ENCODE data around the gene CCDC28A.
A peak's percentile ranks its signal among the peaks of the same experiment; 100 is the strongest.
"Not testable (repeated sequence)": the region's sequence is repeated elsewhere in the genome, so short reads cannot be mapped to it uniquely, and the experiment has no call there.

Gene CCDC28A

DNA sequence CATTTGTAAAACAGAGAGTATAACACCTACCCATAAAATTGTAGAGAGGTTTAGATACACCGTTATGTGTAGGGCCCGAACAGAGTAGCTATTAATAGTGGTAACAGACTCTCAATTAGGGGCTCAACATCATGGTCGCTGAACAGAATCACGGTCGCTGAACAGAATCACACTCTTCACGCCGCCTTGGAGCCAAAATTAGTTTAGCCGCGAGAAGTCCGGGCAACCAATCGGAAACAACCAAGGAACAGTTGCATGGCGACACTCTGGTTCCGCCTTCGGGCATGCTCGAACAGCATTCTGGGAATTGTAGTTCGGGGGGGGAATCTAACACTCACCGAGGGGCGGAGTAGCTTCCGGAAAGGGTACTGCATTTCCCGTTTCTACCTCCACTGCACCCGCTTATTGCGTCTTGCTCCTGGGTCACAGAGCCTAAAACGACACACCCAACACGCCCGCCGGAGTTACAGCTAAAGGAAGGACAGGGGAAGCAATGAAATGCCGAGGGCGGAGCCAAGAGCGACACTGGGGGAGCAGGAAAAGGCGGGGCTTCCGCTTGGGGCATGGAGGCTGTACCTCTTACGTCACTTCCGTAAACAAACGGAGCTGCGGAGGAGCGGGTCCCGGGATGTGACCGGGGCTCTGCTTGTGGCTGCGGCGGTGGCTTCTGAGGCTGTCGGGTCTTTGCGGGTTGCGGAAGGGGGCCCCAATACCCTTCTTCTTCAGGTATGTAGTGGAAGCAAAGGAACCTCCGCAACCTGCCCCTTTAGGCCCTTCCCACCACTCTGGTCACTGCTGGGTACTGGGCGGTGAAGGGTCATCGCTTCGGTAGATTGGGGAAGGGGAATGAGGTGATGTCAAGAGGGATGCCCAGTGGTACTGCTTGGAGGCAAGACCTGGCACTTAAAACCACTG lies at the start of gene CCDC28A:
Gene CCDC28A, plus strand, starts transcription at position 593 of the 915 bp plus-strand sequence. CDS start 2,352 bp downstream, outside the sequence.
- peak; percentile 82 for DNase-seq (ENCODE audit: low read depth)

DNA sequence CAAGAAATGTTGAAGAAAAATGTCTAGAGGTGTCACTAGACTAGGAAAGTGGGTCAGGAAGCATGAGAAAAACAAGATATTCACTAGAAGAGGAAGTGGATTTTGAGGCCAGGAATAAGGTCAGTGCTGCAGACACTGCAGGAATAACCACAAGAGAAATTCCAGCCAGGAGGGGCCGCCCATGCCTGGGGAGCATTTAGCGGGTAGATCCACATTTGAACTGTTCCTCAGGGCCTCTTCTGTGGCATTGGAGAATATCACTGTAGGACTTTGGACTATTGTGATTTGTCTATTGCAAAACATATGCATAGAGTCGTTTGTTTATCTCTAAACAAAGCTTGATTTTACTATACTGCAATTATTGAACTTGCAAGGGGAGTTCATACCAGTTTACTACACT lies 49.6 kb upstream of the CCDC28A start:
- no peak for DNase-seq (ENCODE audit: low read depth)

DNA sequence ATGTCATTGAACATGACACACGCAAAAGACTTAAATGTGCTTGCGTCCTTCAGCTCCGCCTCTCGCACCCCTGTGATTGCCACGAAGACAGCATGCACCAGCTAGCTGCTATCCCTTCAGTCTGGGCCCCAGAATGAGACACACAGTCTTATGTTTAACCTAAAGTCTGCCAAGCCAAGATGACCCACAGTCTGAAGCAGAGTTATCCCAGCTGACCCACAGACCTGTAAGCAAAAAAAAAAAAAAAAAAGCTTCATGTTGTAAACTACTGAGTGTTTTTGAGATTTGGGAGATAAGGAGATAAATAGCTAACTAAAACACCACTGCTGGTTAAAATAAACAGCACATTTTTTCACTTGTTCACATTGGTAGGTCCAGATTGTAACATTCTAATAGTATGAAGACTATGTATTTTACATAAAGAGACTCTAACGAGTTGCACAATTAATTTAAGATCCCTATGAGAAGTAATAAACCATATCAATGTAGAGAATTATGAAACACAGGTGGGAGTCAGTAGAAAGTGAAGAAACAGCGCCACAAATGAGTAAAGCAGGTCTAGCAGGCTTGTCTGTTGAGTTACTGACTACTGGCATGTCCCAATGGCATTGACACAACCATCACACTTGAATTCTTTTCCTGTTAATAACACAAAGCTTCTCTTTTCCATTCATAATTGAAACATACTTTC lies 47.4 kb upstream of the CCDC28A start:
- no peak for DNase-seq (ENCODE audit: low read depth)

DNA sequence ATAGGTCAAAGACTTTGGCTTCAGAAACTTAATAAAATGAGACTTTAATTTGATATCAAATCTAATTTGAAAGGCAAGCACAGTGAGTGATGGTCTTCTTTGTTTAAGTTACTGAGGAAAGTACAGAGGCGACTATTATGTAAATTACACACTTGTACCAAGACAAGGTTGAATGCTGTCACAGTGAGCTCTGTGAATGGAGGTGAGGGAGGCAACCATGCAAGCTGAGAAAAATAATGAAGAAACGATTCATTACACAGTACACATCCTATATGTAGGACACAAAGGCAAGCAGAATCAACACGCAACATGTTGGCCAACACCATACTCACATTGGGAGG lies 46.8 kb upstream of the CCDC28A start:
- DNase-seq (ENCODE audit: low read depth): no peak

DNA sequence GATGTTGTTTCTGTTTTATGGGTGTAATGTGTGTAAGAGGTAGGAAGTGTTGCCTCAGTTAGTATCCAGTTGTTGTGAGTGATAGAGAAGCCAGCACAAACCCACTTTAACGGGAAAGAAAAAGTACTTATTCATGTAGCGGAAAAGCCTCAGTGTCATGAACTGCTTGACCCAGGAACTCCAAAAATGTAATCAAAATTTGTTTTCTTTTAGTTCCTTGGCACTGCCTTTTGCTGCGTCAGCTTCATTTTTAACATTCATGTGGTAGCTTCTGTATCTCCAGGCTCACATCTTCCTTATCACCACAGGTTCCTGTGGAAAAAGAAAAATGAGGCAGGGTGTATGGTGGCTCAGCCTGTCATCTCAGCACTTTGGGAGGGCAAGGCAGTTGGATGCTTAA lies 46.4 kb upstream of the CCDC28A start:
- no peak for DNase-seq (ENCODE audit: low read depth)

DNA sequence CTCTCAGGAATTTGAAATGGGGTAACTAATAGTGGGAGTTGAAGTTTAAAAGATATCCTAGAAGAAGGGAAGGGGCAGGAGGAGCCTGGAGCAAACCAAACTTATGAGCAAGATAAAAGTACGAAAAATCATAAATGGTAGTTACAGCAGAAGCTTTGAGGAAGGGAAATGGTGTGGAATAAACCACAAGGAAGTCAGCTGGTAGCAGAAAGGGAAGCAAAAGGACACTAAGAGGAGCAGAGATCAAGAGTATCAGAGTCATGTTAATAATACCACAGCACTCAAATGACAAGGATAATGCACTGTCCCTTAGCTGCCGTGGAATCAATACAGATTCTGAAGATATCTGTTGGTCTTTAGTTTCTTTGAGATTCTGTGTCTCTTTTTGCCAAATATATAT lies 44.9 kb upstream of the CCDC28A start:
- no peak for DNase-seq (ENCODE audit: low read depth)

DNA sequence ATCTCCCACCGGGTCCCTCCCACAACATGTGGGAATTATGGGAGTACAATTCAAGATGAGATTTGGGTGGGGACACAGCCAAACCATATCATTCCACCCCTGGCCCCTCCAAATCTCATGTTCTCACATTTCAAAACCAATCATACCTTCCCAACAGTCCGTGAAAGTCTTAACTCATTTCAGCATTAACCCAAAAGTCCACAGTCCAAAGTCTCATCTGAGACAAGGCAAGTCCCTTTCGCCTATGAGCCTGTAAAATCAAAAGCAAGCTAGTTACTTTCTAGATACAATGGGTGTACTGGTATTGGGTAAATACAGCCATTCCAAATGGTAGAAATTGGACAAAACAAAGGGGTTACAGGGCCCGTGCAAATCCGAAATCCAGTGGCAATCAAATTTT lies 43.5 kb upstream of the CCDC28A start:
- not testable (repeated sequence) for DNase-seq (ENCODE audit: low read depth)

DNA sequence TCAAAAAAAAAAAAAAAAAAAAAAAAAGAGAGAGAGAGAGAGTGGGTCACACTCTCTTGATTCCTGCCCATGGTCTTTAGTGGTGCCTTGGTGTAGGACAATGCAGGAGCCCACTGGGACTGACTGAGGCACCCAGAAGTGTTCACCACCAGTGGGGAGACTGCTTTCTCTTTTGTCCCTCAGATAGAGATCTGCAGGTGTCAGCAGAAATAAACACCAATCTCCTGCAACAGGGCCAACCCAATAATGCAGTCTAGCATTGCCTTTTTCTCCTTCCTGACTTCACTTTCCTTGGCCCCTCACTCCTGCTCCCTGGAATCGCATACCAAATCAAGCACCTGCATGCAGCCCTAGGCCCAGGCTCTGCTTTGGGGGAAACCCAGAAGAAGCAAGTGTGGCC lies 39.0 kb upstream of the CCDC28A start:
- DNase-seq (ENCODE audit: low read depth): no peak

DNA sequence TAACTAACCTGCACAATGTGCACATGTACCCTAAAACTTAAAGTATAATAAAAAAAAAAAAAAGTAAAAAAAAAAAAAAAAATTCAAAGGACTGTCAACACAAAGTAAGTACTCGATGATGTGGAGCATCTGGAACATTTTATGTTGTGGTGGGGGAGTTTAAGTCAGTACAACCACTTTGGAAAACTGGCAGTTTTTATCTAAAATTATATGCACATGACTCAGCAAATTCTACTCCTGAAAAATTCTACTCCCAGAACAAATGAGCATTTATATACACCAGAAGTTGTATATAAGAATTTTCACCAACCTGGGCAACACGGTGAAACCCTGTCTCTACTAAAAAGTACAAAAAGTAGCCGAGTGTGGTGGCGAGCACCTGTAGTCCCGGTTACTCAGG lies 36.9 kb upstream of the CCDC28A start:
- no peak for DNase-seq (ENCODE audit: low read depth)

DNA sequence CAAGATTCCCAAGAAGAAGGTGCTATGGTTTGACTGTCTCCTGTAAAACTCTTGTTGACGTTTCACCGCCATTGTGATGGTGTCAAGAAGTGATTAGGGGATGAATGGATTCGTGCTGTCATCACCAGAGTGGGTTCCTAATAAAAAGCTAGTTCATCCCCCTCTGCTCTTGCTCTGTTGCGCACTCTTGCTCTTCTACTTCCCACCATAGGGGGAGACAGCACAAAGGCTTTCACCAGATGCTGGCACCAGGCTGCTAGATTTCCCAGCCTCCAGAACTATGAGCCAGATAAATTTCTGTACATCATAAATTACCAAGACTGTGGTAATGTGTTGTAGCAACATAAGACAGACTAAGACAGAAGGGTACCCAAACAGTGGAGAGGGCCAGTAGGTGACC lies 21.6 kb upstream of the CCDC28A start:
- DNase-seq (ENCODE audit: low read depth): no peak

DNA sequence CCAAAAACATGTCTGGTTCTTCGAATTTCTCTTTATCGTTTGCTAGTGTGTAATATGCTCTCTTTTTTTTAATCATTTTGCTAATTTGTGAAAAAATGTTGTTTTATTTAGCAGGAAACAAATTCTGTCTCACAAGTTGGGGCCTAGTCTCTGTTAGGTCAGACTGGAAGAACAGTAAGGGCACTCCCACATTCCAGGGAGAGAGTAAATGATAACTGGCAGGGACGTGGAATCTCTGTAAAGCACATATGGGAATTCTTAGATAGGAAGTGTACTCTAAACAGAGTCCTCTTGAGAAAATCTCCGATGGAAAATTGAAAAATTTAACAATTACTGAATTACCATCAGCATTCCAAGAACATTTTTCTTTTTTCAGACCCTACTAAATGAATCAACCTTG lies 16.4 kb upstream of the CCDC28A start:
- no peak for DNase-seq (ENCODE audit: low read depth)

DNA sequence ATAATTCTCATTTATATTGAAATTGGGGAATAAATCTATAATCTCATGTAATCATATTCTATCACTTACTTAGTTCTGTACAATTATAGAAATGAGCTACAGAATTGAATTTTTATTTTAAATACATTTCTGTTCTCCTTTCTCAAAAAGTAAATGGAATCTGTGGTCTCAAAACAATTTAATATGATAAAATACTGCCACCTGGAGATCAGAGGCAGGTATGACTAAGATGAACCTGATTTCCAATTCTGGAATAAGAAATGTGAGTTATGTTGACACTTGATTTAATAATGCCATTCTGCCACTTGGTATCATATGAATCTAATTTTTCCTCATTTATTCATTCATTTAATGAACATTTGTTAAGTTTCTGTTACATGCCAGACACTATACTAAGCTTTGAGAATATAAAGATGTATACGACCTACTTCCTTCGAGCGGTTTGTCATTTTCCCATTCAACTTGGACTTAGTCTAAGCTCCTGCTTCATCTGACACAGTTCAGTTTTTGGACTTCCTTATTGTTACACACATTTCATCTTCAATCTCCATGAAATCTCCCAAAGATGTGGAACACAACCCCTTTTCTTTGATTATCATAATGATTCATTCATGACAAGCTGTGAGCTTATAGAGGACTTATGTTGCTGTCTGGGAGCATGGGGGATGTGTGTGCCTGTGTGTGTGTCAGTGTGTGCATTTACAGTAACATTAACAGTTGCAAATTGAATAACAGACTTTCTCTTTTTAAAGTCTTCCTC lies 7.5 kb upstream of the CCDC28A start:
- DNase-seq (ENCODE audit: low read depth): no peak

DNA sequence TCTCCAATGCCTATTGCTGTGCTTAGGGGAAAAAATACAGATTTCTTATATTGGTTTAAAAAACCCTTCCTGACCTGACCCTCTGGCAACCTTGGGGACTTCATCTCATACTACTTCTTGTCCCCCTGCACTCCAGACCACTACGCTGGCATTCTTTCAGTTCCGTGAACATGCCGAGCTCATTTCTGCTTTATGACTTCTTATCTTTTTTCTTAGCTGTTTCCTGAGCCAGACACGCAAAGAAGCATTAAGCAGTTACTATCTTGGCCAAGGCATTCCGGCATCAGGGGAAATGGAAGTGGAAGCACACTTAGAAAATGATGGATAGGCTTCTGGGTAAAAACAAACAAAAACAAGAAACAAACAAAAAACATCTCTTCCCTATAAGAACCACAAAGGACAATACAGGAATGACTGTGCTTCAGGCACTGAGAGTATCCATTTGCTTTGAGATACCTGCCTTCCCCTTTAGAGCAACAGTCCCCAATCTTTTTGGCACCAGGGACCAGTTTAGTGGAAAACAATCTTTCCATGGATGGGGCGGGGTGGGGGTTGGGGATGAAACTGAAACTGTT lies 4.4 kb upstream of the CCDC28A start:
- no peak for DNase-seq (ENCODE audit: low read depth)

DNA sequence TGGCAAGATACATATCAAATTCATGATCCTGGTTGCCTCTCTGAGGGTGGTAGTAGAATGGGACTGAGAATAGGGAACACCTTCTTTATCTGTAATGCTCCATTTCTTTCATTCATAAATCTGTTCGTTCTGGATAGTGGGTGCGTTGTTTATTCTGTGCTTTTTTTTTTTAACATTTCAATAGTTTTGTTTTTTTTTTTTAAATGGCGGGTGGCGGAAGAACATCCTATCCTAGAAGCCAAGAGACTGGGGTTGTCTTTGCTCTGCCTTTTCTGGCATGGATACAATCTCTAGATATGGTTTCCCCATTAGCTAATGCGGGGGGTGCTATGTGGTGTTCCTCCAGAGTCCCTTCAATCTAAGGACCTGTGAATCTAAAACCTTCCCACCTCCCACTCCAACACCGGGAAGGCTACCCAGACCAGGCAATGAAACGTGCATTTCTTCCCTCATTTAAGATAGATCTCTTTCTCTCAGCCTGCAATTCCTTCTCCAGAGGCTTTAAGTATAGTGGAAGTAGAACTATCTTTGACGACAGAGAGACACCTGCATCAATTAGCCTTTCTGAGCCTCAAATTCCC lies 883 bp upstream of the CCDC28A start:
- no peak for DNase-seq (ENCODE audit: low read depth)

DNA sequence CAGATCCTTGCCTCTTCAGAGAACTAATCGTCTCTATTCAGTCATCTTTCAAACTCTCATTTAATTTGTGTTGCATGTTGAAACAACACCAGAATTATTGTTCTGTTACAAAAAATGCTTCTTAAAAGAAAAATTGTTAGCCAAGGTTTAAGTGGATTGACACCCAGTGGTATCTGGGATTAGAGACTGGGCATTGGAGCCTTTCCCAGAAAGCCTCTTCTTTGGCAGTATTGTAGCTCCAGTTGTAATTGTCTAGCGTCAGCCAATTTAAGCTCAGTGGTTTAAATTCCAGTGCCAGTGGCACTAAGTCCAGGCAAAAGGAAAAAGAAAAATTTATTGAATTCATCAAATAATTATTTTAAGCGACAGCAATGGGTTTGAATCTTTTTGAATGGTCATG lies 801 bp downstream of the CCDC28A start:
- no peak for DNase-seq (ENCODE audit: low read depth)

DNA sequence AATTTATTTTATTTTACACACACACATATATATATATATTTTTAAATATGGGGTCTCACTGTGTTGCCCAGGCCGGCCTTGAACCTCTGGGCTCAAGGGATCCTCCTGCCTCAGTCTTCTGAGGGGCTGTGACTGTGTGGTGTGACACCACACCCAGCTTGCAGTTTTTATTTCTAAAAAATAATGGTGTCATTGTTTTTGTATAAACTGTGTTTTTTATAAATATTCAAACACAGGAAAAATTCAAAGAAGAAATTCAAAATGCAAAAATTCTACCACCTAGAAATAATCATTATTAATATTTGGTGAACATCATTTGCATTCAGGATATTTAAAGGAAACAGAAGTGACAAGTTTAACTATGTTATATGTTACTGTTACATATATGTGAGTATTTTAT lies 3.1 kb downstream of the CCDC28A start:
- DNase-seq (ENCODE audit: low read depth): no peak

DNA sequence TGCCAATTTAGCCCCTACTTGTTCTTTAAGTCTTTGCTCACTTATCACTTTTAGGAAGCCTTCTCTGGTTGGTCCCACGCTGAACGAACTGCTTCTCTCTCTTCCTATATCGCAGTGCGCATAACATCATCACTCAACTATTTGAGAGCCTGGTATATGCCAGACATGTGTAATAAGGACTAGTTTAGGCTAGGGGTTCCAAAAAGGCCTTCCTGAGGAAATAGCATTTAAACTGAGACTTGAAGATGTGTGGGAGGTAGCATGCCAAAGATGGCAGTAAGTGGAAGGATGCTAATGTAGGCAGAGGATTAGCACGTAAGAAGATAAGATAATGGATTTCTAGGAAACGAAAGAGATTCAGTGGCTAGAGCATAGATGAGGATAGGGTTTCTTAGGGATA lies 4.8 kb downstream of the CCDC28A start:
- no peak for DNase-seq (ENCODE audit: low read depth)

DNA sequence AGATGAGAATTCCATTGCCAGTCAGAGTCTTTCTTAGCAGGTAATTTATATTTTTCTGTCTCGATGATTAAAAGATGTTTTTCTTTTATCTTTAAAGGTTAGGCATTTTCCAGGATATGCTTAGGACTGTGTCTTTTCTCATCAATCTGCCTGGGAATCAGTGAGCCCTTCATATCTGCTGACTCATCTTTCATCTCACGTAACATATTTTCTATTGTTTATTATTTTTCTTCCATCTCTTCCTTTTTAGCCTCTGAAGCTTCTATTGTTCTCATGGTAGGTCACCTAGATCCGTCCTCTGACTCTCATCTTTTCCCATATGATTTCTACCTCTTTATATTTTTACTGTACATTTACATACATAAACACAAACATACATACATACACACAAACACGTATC lies 8.7 kb downstream of the CCDC28A start:
- DNase-seq (ENCODE audit: low read depth): no peak

DNA sequence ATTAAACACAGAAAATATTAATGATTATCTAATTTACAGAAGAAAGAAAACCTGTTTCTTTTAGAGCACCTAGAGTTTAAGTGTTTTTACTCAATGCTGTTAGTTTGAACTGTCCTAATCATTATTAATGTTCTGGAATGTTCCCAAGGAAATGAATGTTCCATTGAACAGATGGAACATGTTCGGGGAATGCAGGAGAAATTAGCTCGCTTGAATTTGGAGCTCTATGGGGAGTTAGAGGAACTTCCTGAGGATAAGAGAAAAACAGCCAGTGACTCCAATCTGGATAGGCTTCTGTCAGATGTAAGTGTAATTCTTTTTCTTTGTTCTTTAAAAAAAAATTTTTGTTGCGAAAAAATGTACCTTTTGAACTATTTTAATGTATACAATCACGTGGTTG lies 11.5 kb downstream of the CCDC28A start:
- no peak for DNase-seq (ENCODE audit: low read depth)

DNA sequence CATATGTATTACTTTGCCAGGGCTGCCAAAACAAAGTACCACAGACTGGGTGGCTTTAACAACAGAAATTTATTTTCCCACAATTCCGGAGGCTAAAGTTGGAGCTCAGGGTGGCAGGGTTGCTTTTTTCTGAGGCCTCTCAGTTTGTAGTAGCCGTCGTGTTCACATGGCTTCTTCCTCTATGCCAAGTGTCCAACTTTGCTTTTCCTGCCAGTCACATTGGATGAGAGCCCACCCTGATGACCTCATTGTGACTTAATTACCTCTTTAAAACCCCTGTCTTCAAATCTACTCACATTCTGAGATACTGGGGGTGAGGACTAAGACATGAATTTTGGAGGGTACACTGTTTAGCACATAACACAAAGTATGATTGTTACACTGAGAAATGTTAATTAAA lies 12.4 kb downstream of the CCDC28A start:
- DNase-seq (ENCODE audit: low read depth): no peak

DNA sequence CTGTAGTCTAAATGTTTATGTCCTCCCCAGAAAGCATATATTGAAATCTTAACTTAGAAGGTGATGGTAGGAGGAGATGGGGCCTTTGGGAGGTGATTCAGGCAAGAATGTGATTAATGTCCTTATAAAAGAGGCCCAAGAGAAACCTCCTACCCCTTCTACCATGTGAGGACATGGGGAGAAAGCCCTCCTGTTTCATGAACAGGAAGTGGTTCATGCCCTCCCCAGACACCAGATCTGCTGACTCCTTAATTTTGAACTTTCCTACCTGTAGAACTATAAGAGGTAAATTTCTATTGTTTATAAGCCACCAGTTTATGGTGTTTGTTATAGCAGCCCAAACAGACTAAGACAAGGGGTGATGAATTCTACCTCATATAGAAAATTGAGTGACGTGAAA lies 13.6 kb downstream of the CCDC28A start:
- DNase-seq (ENCODE audit: low read depth): no peak

Measured in GM04503 (cell line).